OCI-LY1 (cell line): ENCODE measurements around the gene BMPER.

Experiments used
- H2AFZ ChIP-seq: fragments of 200-600 bp; sonication (generic), shearing (Covaris generic); 2 replicates; pipeline ENCODE4 v1.6.0; 2014; ENCODE audit warnings: antibody characterized with exemption, mild to moderate bottlenecking, low read length
- H3F3A ChIP-seq: fragments of 200-600 bp; sonication (generic), shearing (Covaris generic); 2 replicates; pipeline ENCODE4 v1.6.0; 2014; ENCODE audit warnings: mild to moderate bottlenecking, antibody characterized with exemption, low read length, moderate library complexity; ENCODE audit not compliant: insufficient read depth
- H3K27ac ChIP-seq: fragments of 200-600 bp; sonication (generic); 2 replicates; pipeline ENCODE4 v1.5.1; 2014; ENCODE audit warnings: low read length, mixed run types, mild to moderate bottlenecking, low read depth; ENCODE audit not compliant: poor library complexity, severe bottlenecking
- H3K27me3 ChIP-seq: fragments of 200-600 bp; sonication (generic); 2 replicates; pipeline ENCODE4 v1.6.0; 2014; ENCODE audit warnings: antibody characterized with exemption, mild to moderate bottlenecking, low read length, moderate library complexity; ENCODE audit not compliant: insufficient read depth
- H3K36me3 ChIP-seq: fragments of 200-600 bp; sonication (generic); 2 replicates; pipeline ENCODE4 v1.6.1; 2014; ENCODE audit warnings: mild to moderate bottlenecking, antibody characterized with exemption, low read length, moderate library complexity, mixed read lengths; ENCODE audit not compliant: insufficient read depth
- H3K4me1 ChIP-seq: fragments of 200-600 bp; sonication (generic); 2 replicates; pipeline ENCODE4 v1.5.1; 2014; ENCODE audit warnings: mild to moderate bottlenecking, low read length, moderate library complexity; ENCODE audit not compliant: insufficient read depth, severe bottlenecking
- H3K4me2 ChIP-seq: fragments of 200-600 bp; sonication (generic), shearing (Covaris generic); 2 replicates; pipeline ENCODE4 v1.6.1; 2014; ENCODE audit warnings: low read length
- H3K4me3 ChIP-seq: fragments of 200-600 bp; sonication (generic); 2 replicates; pipeline ENCODE4 v1.5.1; 2014; ENCODE audit warnings: low read length, low read depth, mild to moderate bottlenecking, mixed read lengths; ENCODE audit not compliant: poor library complexity, severe bottlenecking
- H3K79me2 ChIP-seq: fragments of 200-600 bp; shearing (Covaris generic); 2 replicates; pipeline ENCODE4 v1.6.1; 2016; ENCODE audit warnings: mixed run types, low read length, mixed read lengths; ENCODE audit not compliant: insufficient read depth
- H3K9ac ChIP-seq: fragments of 200-600 bp; sonication (generic), shearing (Covaris generic); 2 replicates; pipeline ENCODE4 v1.6.1; 2014; ENCODE audit warnings: mild to moderate bottlenecking, low read length, mixed read lengths
- H3K9me2 ChIP-seq: fragments of 200-600 bp; sonication (generic), shearing (Covaris generic); 2 replicates; pipeline ENCODE4 v1.6.1; 2014; ENCODE audit warnings: low read depth, mild to moderate bottlenecking, low read length, mixed read lengths
- H3K9me3 ChIP-seq: fragments of 200-600 bp; shearing (Covaris generic); 2 replicates; pipeline ENCODE4 v1.6.1; 2014; ENCODE audit warnings: low read length, mixed read lengths
- H4K20me1 ChIP-seq: fragments of 200-600 bp; sonication (generic), shearing (Covaris generic); 2 replicates; pipeline ENCODE4 v1.6.0; 2016; ENCODE audit warnings: mild to moderate bottlenecking, low read length; ENCODE audit not compliant: insufficient read depth
- EZH2 ChIP-seq: fragments of 200-600 bp; sonication (generic), shearing (Covaris generic); IDR thresholded peaks from 2 replicates; pipeline ENCODE4 v1.8.0; 2017; ENCODE audit warnings: borderline replicate concordance, mixed run types, mild to moderate bottlenecking, antibody characterized with exemption, low read length, moderate library complexity, mixed read lengths
- TF ChIP-seq, protein P1 (sequence below): fragments of 200-600 bp; sonication (generic), shearing (Covaris generic); IDR thresholded peaks from 2 replicates; pipeline ENCODE4 v1.5.1; 2017; ENCODE audit warnings: mild to moderate bottlenecking, antibody characterized with exemption, low read length, moderate library complexity, mixed read lengths

The BMPER gene

DNA sequence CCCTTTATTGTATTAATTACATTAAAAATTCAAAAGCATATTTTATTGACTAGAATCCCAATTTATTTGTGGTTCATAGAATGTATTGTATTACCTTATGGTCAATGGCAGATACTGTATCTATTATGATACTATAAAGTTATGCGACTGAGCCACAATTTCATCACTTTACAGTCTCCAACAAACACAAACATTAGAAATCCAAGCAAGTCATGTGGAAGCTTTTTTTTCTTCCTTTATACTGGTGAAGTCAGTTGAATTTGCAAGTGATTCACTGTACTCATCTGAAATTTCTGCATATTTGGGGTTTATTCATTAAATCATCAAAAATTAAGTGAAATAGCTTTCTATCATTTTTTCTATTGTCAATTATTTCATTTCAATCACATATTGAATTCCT is 54.3 kb downstream of the BMPER start:
- no peak overlapping the region for H3K27ac ChIP-seq
- no peak overlapping the region for H3K9ac ChIP-seq
- H3K9me3 ChIP-seq, result no peaks in the 10 kb centered on the region
- no peaks in the 10 kb centered on the region for H3K27me3 ChIP-seq
- no peaks in the 10 kb centered on the region for H3K4me1 ChIP-seq
- H2AFZ ChIP-seq, result no peak overlapping the region
- no peaks in the 10 kb centered on the region for H3K9me2 ChIP-seq
- TF ChIP-seq, protein P1, sequence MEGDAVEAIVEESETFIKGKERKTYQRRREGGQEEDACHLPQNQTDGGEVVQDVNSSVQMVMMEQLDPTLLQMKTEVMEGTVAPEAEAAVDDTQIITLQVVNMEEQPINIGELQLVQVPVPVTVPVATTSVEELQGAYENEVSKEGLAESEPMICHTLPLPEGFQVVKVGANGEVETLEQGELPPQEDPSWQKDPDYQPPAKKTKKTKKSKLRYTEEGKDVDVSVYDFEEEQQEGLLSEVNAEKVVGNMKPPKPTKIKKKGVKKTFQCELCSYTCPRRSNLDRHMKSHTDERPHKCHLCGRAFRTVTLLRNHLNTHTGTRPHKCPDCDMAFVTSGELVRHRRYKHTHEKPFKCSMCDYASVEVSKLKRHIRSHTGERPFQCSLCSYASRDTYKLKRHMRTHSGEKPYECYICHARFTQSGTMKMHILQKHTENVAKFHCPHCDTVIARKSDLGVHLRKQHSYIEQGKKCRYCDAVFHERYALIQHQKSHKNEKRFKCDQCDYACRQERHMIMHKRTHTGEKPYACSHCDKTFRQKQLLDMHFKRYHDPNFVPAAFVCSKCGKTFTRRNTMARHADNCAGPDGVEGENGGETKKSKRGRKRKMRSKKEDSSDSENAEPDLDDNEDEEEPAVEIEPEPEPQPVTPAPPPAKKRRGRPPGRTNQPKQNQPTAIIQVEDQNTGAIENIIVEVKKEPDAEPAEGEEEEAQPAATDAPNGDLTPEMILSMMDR, result no peak
- no peak for TF ChIP-seq EZH2
- H3F3A ChIP-seq, result no peaks in the 10 kb centered on the region
- H4K20me1 ChIP-seq, result no peaks in the 10 kb centered on the region
- no peak overlapping the region for H3K4me2 ChIP-seq
- no peak overlapping the region for H3K4me3 ChIP-seq
- no peaks in the 10 kb centered on the region for H3K36me3 ChIP-seq
- no peaks in the 10 kb centered on the region for H3K79me2 ChIP-seq

DNA sequence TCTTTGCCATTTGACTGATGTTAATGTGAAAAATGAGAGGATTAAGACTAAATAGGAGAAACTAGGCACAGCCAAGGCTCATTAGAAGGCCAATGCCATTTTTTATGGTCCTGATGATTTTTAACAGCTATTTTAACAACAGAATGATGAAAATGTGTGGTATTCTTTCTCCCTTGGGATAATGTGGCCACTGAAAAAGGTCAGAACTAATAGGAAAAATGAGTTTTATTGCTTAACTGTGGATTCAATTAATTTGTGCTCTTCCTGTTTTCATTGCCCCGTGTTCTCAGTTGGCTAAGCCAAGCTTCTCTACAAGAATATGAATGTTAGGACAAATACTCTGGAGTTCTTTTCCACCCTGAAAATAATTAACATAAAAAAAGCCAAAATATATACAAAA is 56.6 kb downstream of the BMPER start:
- no peaks in the 10 kb centered on the region for H3K36me3 ChIP-seq
- no peaks in the 10 kb centered on the region for H3K27me3 ChIP-seq
- no peak for TF ChIP-seq EZH2
- TF ChIP-seq, protein P1, result no peak

GRCh38 chr7:33964417-33965182 is 59.3 kb downstream of the BMPER start:
- Histone ChIP-seq H3K9me3 (no peaks in the 10 kb centered on the region), H3K4me2 (no peak overlapping the region), H3F3A (no peaks in the 10 kb centered on the region), H3K27ac (no peak overlapping the region), H4K20me1 (no peaks in the 10 kb centered on the region), H3K27me3 (no peaks in the 10 kb centered on the region), H3K79me2 (no peaks in the 10 kb centered on the region), H3K4me3 (no peak overlapping the region), H3K9ac (no peak overlapping the region), H3K36me3 (no peaks in the 10 kb centered on the region), H3K9me2 (no peaks in the 10 kb centered on the region), H3K4me1 (no peaks in the 10 kb centered on the region), H2AFZ (no peak overlapping the region)
- TF ChIP-seq, protein P1, result no peak
- TF ChIP-seq EZH2, result no peak

More for the DNA sequence above, 56.6 kb downstream of the BMPER start:
- Histone ChIP-seq H3K4me3 (no peak overlapping the region), H3F3A (no peaks in the 10 kb centered on the region), H3K9ac (no peak overlapping the region), H3K27ac (no peak overlapping the region), H3K9me2 (no peaks in the 10 kb centered on the region), H3K9me3 (no peaks in the 10 kb centered on the region), H3K79me2 (no peaks in the 10 kb centered on the region), H4K20me1 (no peaks in the 10 kb centered on the region), H3K4me1 (no peaks in the 10 kb centered on the region), H3K4me2 (no peak overlapping the region), H2AFZ (no peak overlapping the region)
